HEK293 (cell line): ENCODE data around the gene STOX2.

ENCODE experiments used
- CTCF ChIA-PET: fragments of 350-600 bp; formaldehyde crosslinking; extraction: SDS; loops from one replicate; lab custom pipeline; 2021; ENCODE audit warnings: antibody characterized with exemption; lab: Yijun Ruan, JAX
- POLR2A ChIA-PET: fragments of 300-600 bp; formaldehyde crosslinking; extraction: SDS; loops from one replicate; lab custom pipeline; 2020; ENCODE audit warnings: antibody characterized with exemption, inconsistent platforms; lab: Yijun Ruan, JAX
- H3K27ac ChIP-seq: fragments of 200-500 bp; sonication (Bioruptor generic); 2 replicates; pipeline ENCODE4 v1.5.1; 2014; ENCODE audit warnings: low read depth, low read length, control low read depth, inconsistent platforms; ENCODE audit errors: extremely low read depth
- H3K36me3 ChIP-seq, 2 experiments: fragments of 200-500 bp in 1 of 2; sonication (Bioruptor generic) in 1 of 2; 1 replicate in 1 of 2; 2 replicates in 1 of 2; pipeline ENCODE4 v1.5.1; 2014 to 2017; ENCODE audit warnings: inconsistent platforms in 2 of 2, low read length in 2 of 2; ENCODE audit not compliant: control insufficient read depth in 2 of 2, insufficient read depth in 1 of 2
- H3K4me1 ChIP-seq: fragments of 200-500 bp; sonication (Bioruptor generic); 2 replicates; pipeline ENCODE4 v1.5.1; 2014; ENCODE audit warnings: mild to moderate bottlenecking, low read length, inconsistent platforms; ENCODE audit not compliant: control insufficient read depth, insufficient read depth
- H3K4me3 ChIP-seq: 2 replicates; pipeline ENCODE4 v1.5.1; 2011; ENCODE audit warnings: low read depth, mild to moderate bottlenecking, control low read depth, low read length, moderate library complexity
- H3K9me3 ChIP-seq: fragments of 200-500 bp; sonication (Bioruptor generic); 2 replicates; pipeline ENCODE4 v1.5.1; 2014; ENCODE audit warnings: low read depth, low read length, inconsistent platforms; ENCODE audit not compliant: control insufficient read depth, insufficient read depth
- HOXD13 ChIP-seq: sonication (generic); formaldehyde crosslinking; IDR thresholded peaks from 2 replicates; pipeline ENCODE4 v1.8.0; 2022; ENCODE audit warnings: missing genetic modification reagents, borderline replicate concordance
- KLF16 ChIP-seq: fragments of 450-650 bp; formaldehyde crosslinking; IDR thresholded peaks from 2 replicates; pipeline ENCODE4 v1.5.1; 2017; ENCODE audit warnings: missing biosample characterization, missing genetic modification characterization
- PRDM1 ChIP-seq: fragments of 450-650 bp; formaldehyde crosslinking; IDR thresholded peaks from 2 replicates; pipeline ENCODE4; 2016; ENCODE audit warnings: missing biosample characterization, missing genetic modification characterization
- SALL2 ChIP-seq: fragments of 450-650 bp; formaldehyde crosslinking; IDR thresholded peaks from 2 replicates; pipeline ENCODE4 v1.5.0; 2017; ENCODE audit warnings: missing biosample characterization, mild to moderate bottlenecking, missing genetic modification characterization, borderline replicate concordance
- SCRT2 ChIP-seq: fragments of 450-650 bp; formaldehyde crosslinking; IDR thresholded peaks from 2 replicates; pipeline ENCODE4 v1.5.1; 2016; ENCODE audit warnings: missing biosample characterization, missing genetic modification characterization
- SETDB1 ChIP-seq: IDR thresholded peaks from one replicate; pipeline ENCODE4 v1.6.1; 2017; ENCODE audit warnings: mild to moderate bottlenecking, low read length, moderate library complexity, mixed read lengths; ENCODE audit not compliant: insufficient read length
- YY1 ChIP-seq: fragments of 450-650 bp; formaldehyde crosslinking; IDR thresholded peaks from 2 replicates; pipeline ENCODE4 v1.5.1; 2018; ENCODE audit warnings: missing biosample characterization, missing genetic modification characterization
- ZBTB26 ChIP-seq: fragments of 450-650 bp; formaldehyde crosslinking; optimal IDR thresholded peaks from 2 replicates; pipeline ENCODE3; 2016; ENCODE audit warnings: missing biosample characterization, mild to moderate bottlenecking, missing genetic modification characterization
- ZFHX2 ChIP-seq: fragments of 450-650 bp; formaldehyde crosslinking; conservative IDR thresholded peaks from 2 replicates; pipeline ENCODE4 v1.5.1; 2016; ENCODE audit warnings: missing biosample characterization, missing genetic modification characterization
- ZIC2 ChIP-seq: fragments of 450-650 bp; formaldehyde crosslinking; IDR thresholded peaks from 2 replicates; pipeline ENCODE4 v1.5.1; 2016; ENCODE audit warnings: missing biosample characterization, missing genetic modification characterization
- ZNF121 ChIP-seq: fragments of 450-650 bp; formaldehyde crosslinking; IDR thresholded peaks from 2 replicates; pipeline ENCODE4 v1.5.1; 2016; ENCODE audit warnings: missing biosample characterization, missing genetic modification characterization
- ZNF184 ChIP-seq: fragments of 450-650 bp; IDR thresholded peaks from 2 replicates; pipeline ENCODE4 v1.5.1; 2018; ENCODE audit warnings: missing biosample characterization, mild to moderate bottlenecking, missing genetic modification characterization
- ZNF239 ChIP-seq: fragments of 450-650 bp; formaldehyde crosslinking; IDR thresholded peaks from 2 replicates; pipeline ENCODE4 v1.5.1; 2016; ENCODE audit warnings: missing biosample characterization, missing genetic modification characterization
- ZNF248 ChIP-seq: fragments of 450-650 bp; formaldehyde crosslinking; IDR thresholded peaks from 2 replicates; pipeline ENCODE4 v1.5.1; 2017; ENCODE audit warnings: missing biosample characterization, missing genetic modification characterization
- ZNF394 ChIP-seq: fragments of 450-650 bp; formaldehyde crosslinking; IDR thresholded peaks from 2 replicates; pipeline ENCODE4 v1.5.1; 2016; ENCODE audit warnings: missing biosample characterization, missing genetic modification characterization, mild to moderate bottlenecking, moderate library complexity, borderline replicate concordance
- ZNF398 ChIP-seq: fragments of 450-650 bp; formaldehyde crosslinking; IDR thresholded peaks from 2 replicates; pipeline ENCODE4 v1.5.1; 2017; ENCODE audit warnings: missing biosample characterization, missing genetic modification characterization
- ZNF473 ChIP-seq: fragments of 450-650 bp; formaldehyde crosslinking; IDR thresholded peaks from 2 replicates; pipeline ENCODE4 v1.5.1; 2017; ENCODE audit warnings: missing biosample characterization, missing genetic modification characterization
- ZNF549 ChIP-seq: fragments of 450-650 bp; IDR thresholded peaks from 2 replicates; pipeline ENCODE4 v1.5.1; 2018; ENCODE audit warnings: missing biosample characterization, missing genetic modification characterization, mild to moderate bottlenecking, inconsistent platforms, moderate library complexity
- ZNF580 ChIP-seq: fragments of 450-650 bp; formaldehyde crosslinking; IDR thresholded peaks from 2 replicates; pipeline ENCODE4 v1.5.1; 2016; ENCODE audit warnings: missing biosample characterization, missing genetic modification characterization
- ZNF776 ChIP-seq: fragments of 450-650 bp; formaldehyde crosslinking; IDR thresholded peaks from 2 replicates; pipeline ENCODE4 v1.5.0; 2017; ENCODE audit warnings: missing biosample characterization, missing genetic modification characterization, borderline replicate concordance
- ZXDB ChIP-seq: fragments of 450-650 bp; formaldehyde crosslinking; IDR thresholded peaks from 2 replicates; pipeline ENCODE4 v1.5.1; 2016; ENCODE audit warnings: missing biosample characterization, missing genetic modification characterization

STOX2 gene

GRCh38 chr4:184010696-184011095 is 105.6 kb downstream of the STOX2 start:
- Histone ChIP-seq H3K4me3 (no peak overlapping the region), H3K4me1 (peaks cover 7% of the 10 kb centered on the region; the same call in 1 of the 2 replicates), H3K36me3 (peaks cover 0 to 17% of the 10 kb centered on the region in 2 experiments; a peak in 1 of 3 replicates), H3K9me3 (no peaks in the 10 kb centered on the region), H3K27ac (no peak overlapping the region)
- no peak for TF ChIP-seq ZNF184 (tag by site-specific recombination)
- no peak for TF ChIP-seq HOXD13
- TF ChIP-seq ZNF239 (tag by site-specific recombination) = no peak
- TF ChIP-seq ZNF398 (tag by site-specific recombination) = no peak
- TF ChIP-seq ZNF121 (tag by site-specific recombination) = no peak
- TF ChIP-seq ZNF473 (tag by site-specific recombination) = no peak
- TF ChIP-seq ZNF394 (tag by site-specific recombination) = no peak
- TF ChIP-seq ZNF549 (tag by site-specific recombination) = no peak
- no peak for TF ChIP-seq ZBTB26
- TF ChIP-seq ZFHX2 (tag by site-specific recombination) = no peak
- no peak for TF ChIP-seq PRDM1 (tag by site-specific recombination)
- POLR2A ChIA-PET = no interaction called here
- CTCF ChIA-PET = interaction anchor here (0.6 kb wide), 1 partner anchor 1597 kb away, joined by 3 read pairs; no protein-coding TSS in a partner anchor

- no peak overlapping the region for H3K4me3 ChIP-seq
- H3K4me1 ChIP-seq = peaks cover 7% of the 10 kb centered on the region; the same call in 1 of the 2 replicates
- H3K9me3 ChIP-seq = no peaks in the 10 kb centered on the region
- ChIA-PET POLR2A (no interaction called here), CTCF (no interaction called here)
- H3K36me3 ChIP-seq = peaks cover 0 to 17% of the 10 kb centered on the region in 2 experiments; a peak in 1 of 3 replicates
- no peak for TF ChIP-seq ZNF248 (tag by site-specific recombination)
- no peak for TF ChIP-seq ZNF776 (tag by site-specific recombination)
- no peak for TF ChIP-seq SALL2 (tag by site-specific recombination)
- no peak for TF ChIP-seq ZXDB (tag by site-specific recombination)
- no peak for TF ChIP-seq YY1 (tag by site-specific recombination)
- no peak for TF ChIP-seq SETDB1
- TF ChIP-seq KLF16 (tag by site-specific recombination) = no peak
- TF ChIP-seq ZNF580 (tag by site-specific recombination) = no peak
- no peak for TF ChIP-seq SCRT2 (tag by site-specific recombination)
- TF ChIP-seq ZIC2 = no peak
- no peak overlapping the region for H3K27ac ChIP-seq
These were observed 106.8 kb downstream of the STOX2 start for GRCh38 chr4:184011826-184012380.
